Left cardiac atrium (tissue), 4 donors: ENCODE data around the gene CPXM1. TPM values are rescaled to one million over a fixed set of nuclear protein-coding genes. Genes with fewer than 3 reads are reported as not detected.
A peak's percentile ranks its signal among the peaks of the same experiment; 100 is the strongest.
"Not testable (repeated sequence)": the region's sequence is repeated elsewhere in the genome, so short reads cannot be mapped to it uniquely, and the experiment has no call there.

Experiments
- ATAC-seq, 2 donors: fragments of 200-7000 bp; cut with Tn5 transposase; one replicate each; pipeline ENCODE4 v1.9.1; 2020; ENCODE audit warnings: mild to moderate bottlenecking in 2 of 2, moderate library complexity in 2 of 2
- DNase-seq: peaks from one replicate; pipeline ENCODE4 v3.0.0-alpha.2; 2020
- intact Hi-C, 2 donors: fragments of 100-400 bp; cut with DNase I; formaldehyde crosslinking; loops; one replicate each; pipeline versions ENCODE4 v1.14.1 to v1.15.1; 2022 to 2023
- total RNA-seq, 2 donors: library from RNA; stranded (reverse); fragmentation: NEBNext Ultra II Directional; extraction: Animal tissue kit (Norgen Biotek cat#: 25700); gene quantifications; one replicate each; pipeline ENCODE4 v1.2.1, GENCODE V29; 2021
- donor health status: DM: no; HTN: yes; CAD: no.
- donor health status: DM: no; HTN: yes; CAD: no; lungs with severe emphysema.
- donor health status: DM: yes; HTN: yes; CAD: no.
- donor health status: Dilated cardiomyopathy.

The CPXM1 gene
- total RNA-seq, 2 donors from 2014 or later, result 4.3 to 8.7 TPM

- DNase-seq (no peak), ATAC-seq (no peak)
- intact Hi-C loops, result no loop called here
These were observed 21.7 kb downstream of the CPXM1 start for GRCh38 chr20:2778602-2779321.

- ATAC-seq, result no peak
- DNase-seq, result no peak
- intact Hi-C loops, result no loop called here
These were observed 25.3 kb downstream of the CPXM1 start for GRCh38 chr20:2775139-2775538.

GRCh38 chr20:2773812-2774211 lies 26.6 kb downstream of the CPXM1 start:
- intact Hi-C loops, result no loop called here

DNA sequence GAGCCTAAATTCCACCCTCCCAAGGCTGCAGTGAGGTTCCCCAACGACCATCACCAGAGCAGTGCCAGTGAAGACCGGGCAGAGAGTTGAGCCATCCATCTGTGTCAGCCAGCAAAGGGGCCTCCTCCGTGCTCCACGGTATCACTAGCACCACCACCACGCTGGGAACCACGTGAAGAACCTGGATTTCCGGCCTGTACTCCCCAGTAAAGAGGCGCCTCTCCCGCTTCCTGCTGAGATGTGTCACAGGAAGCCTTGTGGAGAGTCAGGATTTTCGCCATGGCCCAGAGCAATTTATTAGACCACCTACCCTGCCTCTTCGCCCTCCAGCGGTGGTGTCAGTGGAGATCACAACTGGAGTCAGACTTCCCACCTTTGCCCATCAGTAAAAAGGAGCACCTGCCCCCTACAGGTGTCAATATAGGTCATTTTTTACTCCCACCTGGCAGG lies 28.8 kb downstream of the CPXM1 start:
- no peak for DNase-seq

More at GRCh38 chr20:2773812-2774211, 26.6 kb downstream of the CPXM1 start:
- DNase-seq (no peak), ATAC-seq (no peak)

GRCh38 chr20:2770091-2770490 lies 30.3 kb downstream of the CPXM1 start:
- ATAC-seq, intact Hi-C loops, DNase-seq: not testable (repeated sequence)

More for the DNA sequence above, 28.8 kb downstream of the CPXM1 start:
- intact Hi-C loops, result no loop called here
- no peak for ATAC-seq

DNA sequence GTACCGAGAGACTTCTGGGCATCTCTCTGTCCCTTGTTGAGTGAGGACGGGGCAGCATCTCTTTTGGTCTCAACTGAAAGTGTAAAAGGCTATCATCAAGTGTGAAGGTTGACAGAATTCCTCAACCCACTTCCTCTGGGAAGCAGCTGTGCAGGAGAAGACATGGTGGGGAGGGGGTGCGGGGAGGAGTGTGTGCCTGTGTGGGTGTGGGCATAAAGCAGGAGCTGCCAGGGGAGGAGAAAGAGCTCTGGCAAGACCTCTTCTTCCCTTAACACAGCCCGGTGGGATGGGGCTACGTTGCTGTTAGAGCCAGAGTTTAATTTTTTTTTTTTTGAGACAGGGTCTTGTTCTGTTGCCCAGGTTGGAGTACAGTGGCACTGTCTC lies 31.8 kb downstream of the CPXM1 start:
- ATAC-seq (peak; percentile 21 to 36), DNase-seq (no peak)
- intact Hi-C loops, result loop anchor here in 1 of 2 donors (10.0 kb wide), 1 partner anchor 86 kb away; no protein-coding TSS in a partner anchor

DNA sequence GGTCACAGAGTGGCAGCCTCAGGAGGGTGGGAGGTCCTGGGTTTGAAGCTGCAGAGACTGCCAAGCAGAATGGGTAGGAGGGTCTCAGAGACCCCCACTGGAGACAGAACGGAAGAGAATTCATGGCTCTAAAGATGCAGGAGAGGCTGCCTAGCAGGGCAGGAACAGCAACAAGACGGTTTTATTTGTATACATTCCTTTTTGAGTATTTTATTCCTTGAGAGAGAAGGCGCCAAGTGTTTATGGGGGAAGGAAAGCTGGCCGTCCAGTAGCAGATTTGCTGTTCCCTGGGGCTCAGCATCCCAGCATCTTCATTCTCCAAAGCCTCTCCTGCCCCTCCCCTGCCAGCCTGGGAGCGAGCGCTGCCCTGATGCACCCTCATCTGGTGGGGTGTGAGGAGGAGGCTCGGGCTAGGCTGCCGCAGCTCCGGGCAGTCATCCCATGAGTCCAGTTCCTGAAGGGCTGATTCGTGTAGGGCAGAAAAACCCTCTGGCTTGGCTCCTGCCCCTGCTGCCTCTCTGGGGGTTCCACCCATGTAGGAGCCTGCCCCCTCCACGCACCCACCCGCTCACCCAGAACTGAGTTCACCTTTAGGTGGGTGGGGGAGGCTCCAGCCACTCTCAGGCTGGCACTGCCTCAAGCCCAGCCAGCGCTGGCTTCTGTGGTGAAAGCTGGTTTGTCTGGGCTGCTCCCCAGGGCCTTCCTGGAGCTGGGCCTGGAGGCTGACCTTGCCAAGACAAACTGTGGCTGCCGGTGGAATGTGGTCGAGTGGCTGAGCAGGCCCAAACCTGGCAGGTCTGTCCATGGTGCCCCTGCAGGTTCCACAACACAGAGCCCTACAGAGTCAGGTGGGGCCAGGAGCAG lies 32.4 kb downstream of the CPXM1 start:
- DNase-seq (peak; percentile 64), ATAC-seq (peak; percentile 85 to 95)
- intact Hi-C loops, result loop anchor here in 1 of 2 donors (10.0 kb wide), 1 partner anchor 87 kb away; no protein-coding TSS in a partner anchor

DNA sequence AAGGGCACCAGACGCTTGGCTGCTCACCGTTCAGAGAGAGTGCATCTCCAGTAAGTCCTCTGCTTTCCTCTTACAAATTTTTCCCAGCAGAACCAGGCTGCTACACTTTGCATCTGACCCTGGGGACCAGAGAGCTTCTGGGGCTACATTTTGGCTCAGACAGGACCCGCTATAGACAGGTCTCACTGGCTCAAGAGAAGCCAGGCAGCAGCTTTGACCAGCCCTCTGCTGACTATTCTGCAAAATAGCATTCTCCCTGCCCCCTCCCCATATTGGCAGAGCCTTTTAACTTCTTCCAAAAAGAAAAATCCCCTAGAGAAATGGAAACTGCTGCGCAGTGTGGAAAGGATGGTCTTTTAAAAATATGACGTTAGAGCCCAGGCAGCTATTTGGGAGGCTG lies 37.2 kb downstream of the CPXM1 start:
- intact Hi-C loops, result loop anchor here in 1 of 2 donors (10.0 kb wide), 1 partner anchor 92 kb away; no protein-coding TSS in a partner anchor
- ATAC-seq, result no peak

GRCh38 chr20:2762578-2763131 lies 37.8 kb downstream of the CPXM1 start:
- no peak for ATAC-seq
- no peak for DNase-seq
- intact Hi-C loops, result loop anchor here in 1 of 2 donors (10.0 kb wide), 1 partner anchor 92 kb away; no protein-coding TSS in a partner anchor

More for the DNA sequence above, 37.2 kb downstream of the CPXM1 start:
- no peak for DNase-seq

GRCh38 chr20:2761885-2762284 lies 38.5 kb downstream of the CPXM1 start:
- DNase-seq (no peak), ATAC-seq (no peak)
- intact Hi-C loops, result loop anchor here in 1 of 2 donors (10.0 kb wide), 1 partner anchor 93 kb away; no protein-coding TSS in a partner anchor

DNA sequence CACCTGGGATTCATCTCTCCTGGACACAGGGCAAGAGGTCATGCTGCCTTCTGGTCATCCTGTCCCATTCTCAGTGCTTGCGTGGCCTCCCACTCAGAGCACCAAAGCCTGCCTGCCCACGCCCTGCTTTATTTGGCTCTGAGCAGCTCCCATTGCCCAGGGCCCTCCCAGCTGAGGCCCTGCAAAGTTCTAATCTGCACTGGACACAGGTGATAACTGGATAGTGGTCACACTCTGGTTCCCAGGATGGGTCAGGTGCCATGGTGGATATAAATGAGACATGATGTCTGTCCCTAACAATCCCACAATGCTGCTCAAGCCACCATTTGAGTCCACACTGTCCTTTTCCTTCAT lies 39.5 kb downstream of the CPXM1 start:
- DNase-seq, result no peak
- intact Hi-C loops, result loop anchor here in 1 of 2 donors (10.0 kb wide), 1 partner anchor 94 kb away; no protein-coding TSS in a partner anchor
- ATAC-seq, result no peak

- intact Hi-C loops, result loop anchor here in 1 of 2 donors (10.0 kb wide), 1 partner anchor 94 kb away; no protein-coding TSS in a partner anchor
- no peak for ATAC-seq
These were observed 40.0 kb downstream of the CPXM1 start for GRCh38 chr20:2760297-2760951.

DNA sequence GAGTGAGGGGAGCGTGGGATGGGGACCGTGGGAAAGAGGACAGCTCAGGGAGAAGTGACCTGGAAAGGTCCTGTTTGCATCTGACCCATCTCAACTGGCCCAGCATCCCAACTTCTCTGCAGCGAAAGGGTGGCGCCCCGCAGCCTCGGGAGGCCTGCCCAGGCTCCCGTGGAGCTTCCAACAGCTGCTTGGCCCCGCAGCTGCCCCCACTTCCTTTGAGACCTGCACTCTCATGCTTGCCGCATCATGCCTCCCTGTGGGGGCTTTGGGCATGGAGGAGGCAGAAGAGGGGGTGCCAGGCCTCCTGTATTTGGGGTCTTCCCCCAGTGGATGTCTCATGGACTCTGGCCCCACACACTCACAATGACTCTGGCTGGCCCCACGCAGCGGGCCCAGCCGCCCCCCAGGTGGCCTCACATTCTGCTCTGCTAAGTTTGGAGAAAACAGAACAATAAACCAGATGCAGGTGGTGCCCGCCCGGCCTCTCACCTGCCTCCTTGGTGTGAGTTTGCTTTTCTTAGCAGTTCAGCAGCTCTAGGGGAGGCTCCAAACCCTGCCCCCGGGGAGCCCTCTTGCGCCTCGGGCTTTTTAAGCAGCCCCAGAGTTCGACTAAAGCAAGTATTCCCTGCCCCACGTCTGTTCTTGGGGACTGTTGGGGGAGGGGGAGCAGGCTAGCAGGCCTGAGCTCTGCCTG lies 40.7 kb downstream of the CPXM1 start:
- no peak for ATAC-seq
- DNase-seq, result no peak
- intact Hi-C loops, result loop anchor here (10.0 kb wide), 2 partner anchors 95 to 245 kb away; no protein-coding TSS in a partner anchor

More at GRCh38 chr20:2760297-2760951, 40.0 kb downstream of the CPXM1 start:
- DNase-seq, result no peak

- intact Hi-C loops, result loop anchor here in 1 of 2 donors (10.0 kb wide), 1 partner anchor 246 kb away; no protein-coding TSS in a partner anchor
- no peak for ATAC-seq
- no peak for DNase-seq
These were observed 41.3 kb downstream of the CPXM1 start for GRCh38 chr20:2759143-2759542.

DNA sequence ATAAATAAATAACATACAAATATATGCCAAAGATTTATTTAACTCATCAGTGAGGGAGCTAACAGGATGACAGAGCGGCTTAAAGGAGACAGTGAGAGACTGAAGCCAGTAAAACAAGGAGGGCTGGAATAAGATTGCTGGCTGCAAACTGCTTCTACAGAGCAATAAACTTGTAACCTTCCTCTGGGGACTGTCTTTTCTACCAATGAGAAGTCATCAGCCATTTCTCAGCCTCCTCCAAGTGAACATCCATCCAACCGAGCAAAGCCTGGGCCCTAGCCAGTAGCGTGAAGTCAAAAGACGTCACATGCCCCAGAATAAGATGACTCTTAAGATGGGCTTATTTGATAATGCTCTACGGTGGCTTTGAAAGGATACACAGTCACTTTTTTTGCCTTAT lies 42.5 kb downstream of the CPXM1 start:
- DNase-seq, result no peak
- ATAC-seq, result no peak
- intact Hi-C loops, result loop anchor here in 1 of 2 donors (10.0 kb wide), 1 partner anchor 247 kb away; no protein-coding TSS in a partner anchor

- intact Hi-C loops, result loop anchor here in 1 of 2 donors (10.0 kb wide), 1 partner anchor 248 kb away; no protein-coding TSS in a partner anchor
- ATAC-seq (no peak), DNase-seq (no peak)
These were observed 43.4 kb downstream of the CPXM1 start for GRCh38 chr20:2757001-2757400.

DNA sequence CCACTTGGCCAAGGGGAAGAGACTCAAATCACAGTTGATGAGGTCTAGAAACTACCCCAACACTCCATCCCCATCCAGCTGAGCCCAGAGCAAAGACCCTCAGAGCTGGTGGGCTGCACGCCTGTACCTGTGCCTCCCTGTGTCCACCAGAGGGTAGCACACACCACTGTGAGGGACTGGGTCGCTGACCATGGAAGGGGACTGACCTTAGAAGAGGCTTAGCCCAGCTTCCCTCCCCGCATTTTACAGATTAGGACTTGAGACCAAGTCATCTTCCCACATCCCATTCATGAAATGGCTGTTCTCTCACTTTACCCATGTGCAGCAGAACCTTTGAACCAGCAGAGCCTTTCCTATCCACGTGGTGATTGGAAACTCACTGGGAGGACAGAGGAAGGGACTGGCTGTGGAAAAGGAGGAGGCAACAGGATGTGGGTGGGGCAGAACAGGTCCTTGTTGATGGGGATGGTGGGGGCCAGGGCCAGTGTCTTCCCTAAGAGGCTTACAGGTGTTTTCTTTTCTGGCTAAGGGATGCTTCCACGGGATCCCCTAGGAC lies 44.3 kb downstream of the CPXM1 start:
- DNase-seq, result no peak
- ATAC-seq, result peak; percentile 45 to 48
- intact Hi-C loops, result loop anchor here in 1 of 2 donors (10.0 kb wide), 1 partner anchor 249 kb away; no protein-coding TSS in a partner anchor
